Colonic mucosa (tissue), 4 donors: ENCODE data around the gene CLCN5. TPM values are rescaled to one million over a fixed set of nuclear protein-coding genes. Genes with fewer than 3 reads are reported as not detected.

Source experiments
- DNase-seq: peaks from one replicate; pipeline ENCODE4 v3.0.0-alpha.2; 2020
- H3K27ac ChIP-seq: fragments of 200-600 bp; one replicate; pipeline ENCODE4 v1.8.0; 2021
- H3K27me3 ChIP-seq: fragments of 200-600 bp; one replicate; pipeline ENCODE4 v1.8.0; 2021
- H3K36me3 ChIP-seq: fragments of 200-600 bp; one replicate; pipeline ENCODE4 v1.8.0; 2021
- H3K4me1 ChIP-seq: fragments of 200-600 bp; one replicate; pipeline ENCODE4 v1.8.0; 2021; ENCODE audit warnings: mild to moderate bottlenecking
- H3K4me3 ChIP-seq: fragments of 200-600 bp; one replicate; pipeline ENCODE4 v1.8.0; 2021
- H3K9ac ChIP-seq, 2 donors: one replicate each; pipeline ENCODE4 v1.7.0; 2013; ENCODE audit warnings: control low read depth in 2 of 2, low read depth in 2 of 2, low read length in 2 of 2
- H3K9me3 ChIP-seq: fragments of 200-600 bp; one replicate; pipeline ENCODE4 v1.8.0; 2021
- CTCF ChIP-seq: fragments of 200-600 bp; IDR thresholded peaks from one replicate; pipeline ENCODE4 v1.8.0; 2022; ENCODE audit warnings: antibody characterized with exemption, mild to moderate bottlenecking
- intact Hi-C: fragments of 100-400 bp; cut with DNase I; formaldehyde crosslinking; loops from one replicate; pipeline ENCODE4 v1.14.1; 2022
- total RNA-seq, 2 donors: library from RNA; stranded (reverse); fragmentation: NEBNext Ultra II Directional in 1 of 2; extraction: Animal tissue kit (Norgen Biotek cat#: 25700) in 1 of 2; gene quantifications; one replicate each; pipeline ENCODE4 v1.2.1, GENCODE V29; 2021
- donor health status: healthy.
- donor health status: DM: no; HTN: no; CAD: no.
- donor health status: DM: no; HTN: no; CAD: no.

Gene CLCN5
- total RNA-seq, 2 donors from 2014 or later, result 9.7 to 10.0 TPM

- Histone ChIP-seq H3K27ac (no peak overlapping the region), H3K4me1 (no peaks in the 10 kb centered on the region), H3K36me3 (no peaks in the 10 kb centered on the region), H3K27me3 (no peaks in the 10 kb centered on the region), H3K9me3 (no peaks in the 10 kb centered on the region), H3K4me3 (no peak overlapping the region), H3K9ac (no peak overlapping the region)
- intact Hi-C loops, result no loop called here
- no peak for TF ChIP-seq CTCF
- no peak for DNase-seq
These were observed 25.4 kb upstream of the CLCN5 start for GRCh38 chrX:49896951-49897350.

- no peaks in the 10 kb centered on the region for H3K27me3 ChIP-seq
- H3K27ac ChIP-seq, result no peak overlapping the region
- intact Hi-C loops, result no loop called here
- no peak for DNase-seq
- H3K4me1 ChIP-seq, result no peaks in the 10 kb centered on the region
- no peaks in the 10 kb centered on the region for H3K9me3 ChIP-seq
- no peak for TF ChIP-seq CTCF
- no peak overlapping the region for H3K4me3 ChIP-seq
- H3K36me3 ChIP-seq, result no peaks in the 10 kb centered on the region
- no peak overlapping the region for H3K9ac ChIP-seq
These were observed 21.3 kb upstream of the CLCN5 start for GRCh38 chrX:49901048-49901447.

- no peak for DNase-seq
- no peak overlapping the region for H3K27ac ChIP-seq
- TF ChIP-seq CTCF, result no peak
- no peak overlapping the region for H3K4me3 ChIP-seq
- no peaks in the 10 kb centered on the region for H3K4me1 ChIP-seq
- intact Hi-C loops, result loop anchor here (10.0 kb wide), 1 partner anchor 184 kb away; no protein-coding TSS in a partner anchor
- H3K36me3 ChIP-seq, result no peaks in the 10 kb centered on the region
- H3K9ac ChIP-seq, result no peak overlapping the region
- H3K27me3 ChIP-seq, result no peaks in the 10 kb centered on the region
- H3K9me3 ChIP-seq, result no peaks in the 10 kb centered on the region
These were observed 12.1 kb upstream of the CLCN5 start for GRCh38 chrX:49910344-49910743.

- no peak for DNase-seq
- Histone ChIP-seq H3K4me1 (no peaks in the 10 kb centered on the region), H3K27me3 (no peaks in the 10 kb centered on the region), H3K9ac (no peak overlapping the region), H3K27ac (no peak overlapping the region), H3K9me3 (no peaks in the 10 kb centered on the region), H3K36me3 (no peaks in the 10 kb centered on the region), H3K4me3 (no peak overlapping the region)
- intact Hi-C loops, result loop anchor here (10.0 kb wide), 1 partner anchor 183 kb away; no protein-coding TSS in a partner anchor
- TF ChIP-seq CTCF, result no peak
These were observed 10.3 kb upstream of the CLCN5 start for GRCh38 chrX:49912086-49912485.

GRCh38 chrX:49912861-49913260, 9.5 kb upstream of the CLCN5 start:
- no peaks in the 10 kb centered on the region for H3K27me3 ChIP-seq
- no peaks in the 10 kb centered on the region for H3K9me3 ChIP-seq
- no peaks in the 10 kb centered on the region for H3K4me1 ChIP-seq
- no peak for DNase-seq
- no peaks in the 10 kb centered on the region for H3K36me3 ChIP-seq
- no peak overlapping the region for H3K4me3 ChIP-seq
- no peak overlapping the region for H3K27ac ChIP-seq
- intact Hi-C loops, result loop anchor here (10.0 kb wide), 1 partner anchor 182 kb away; no protein-coding TSS in a partner anchor
- no peak overlapping the region for H3K9ac ChIP-seq
- TF ChIP-seq CTCF, result no peak
